OCI-LY1 (cell line): ENCODE data around the gene ARID3B.

ENCODE experiments used
- H2AFZ ChIP-seq: fragments of 200-600 bp; sonication (generic), shearing (Covaris generic); 2 replicates; pipeline ENCODE4 v1.6.0; 2014; ENCODE audit warnings: antibody characterized with exemption, mild to moderate bottlenecking, low read length
- H3F3A ChIP-seq: fragments of 200-600 bp; sonication (generic), shearing (Covaris generic); 2 replicates; pipeline ENCODE4 v1.6.0; 2014; ENCODE audit warnings: mild to moderate bottlenecking, antibody characterized with exemption, low read length, moderate library complexity; ENCODE audit not compliant: insufficient read depth
- H3K27ac ChIP-seq: fragments of 200-600 bp; sonication (generic); 2 replicates; pipeline ENCODE4 v1.5.1; 2014; ENCODE audit warnings: low read length, mixed run types, mild to moderate bottlenecking, low read depth; ENCODE audit not compliant: poor library complexity, severe bottlenecking
- H3K27me3 ChIP-seq: fragments of 200-600 bp; sonication (generic); 2 replicates; pipeline ENCODE4 v1.6.0; 2014; ENCODE audit warnings: antibody characterized with exemption, mild to moderate bottlenecking, low read length, moderate library complexity; ENCODE audit not compliant: insufficient read depth
- H3K36me3 ChIP-seq: fragments of 200-600 bp; sonication (generic); 2 replicates; pipeline ENCODE4 v1.6.1; 2014; ENCODE audit warnings: mild to moderate bottlenecking, antibody characterized with exemption, low read length, moderate library complexity, mixed read lengths; ENCODE audit not compliant: insufficient read depth
- H3K4me1 ChIP-seq: fragments of 200-600 bp; sonication (generic); 2 replicates; pipeline ENCODE4 v1.5.1; 2014; ENCODE audit warnings: mild to moderate bottlenecking, low read length, moderate library complexity; ENCODE audit not compliant: insufficient read depth, severe bottlenecking
- H3K4me2 ChIP-seq: fragments of 200-600 bp; sonication (generic), shearing (Covaris generic); 2 replicates; pipeline ENCODE4 v1.6.1; 2014; ENCODE audit warnings: low read length
- H3K4me3 ChIP-seq: fragments of 200-600 bp; sonication (generic); 2 replicates; pipeline ENCODE4 v1.5.1; 2014; ENCODE audit warnings: low read length, low read depth, mild to moderate bottlenecking, mixed read lengths; ENCODE audit not compliant: poor library complexity, severe bottlenecking
- H3K79me2 ChIP-seq: fragments of 200-600 bp; shearing (Covaris generic); 2 replicates; pipeline ENCODE4 v1.6.1; 2016; ENCODE audit warnings: mixed run types, low read length, mixed read lengths; ENCODE audit not compliant: insufficient read depth
- H3K9ac ChIP-seq: fragments of 200-600 bp; sonication (generic), shearing (Covaris generic); 2 replicates; pipeline ENCODE4 v1.6.1; 2014; ENCODE audit warnings: mild to moderate bottlenecking, low read length, mixed read lengths
- H3K9me2 ChIP-seq: fragments of 200-600 bp; sonication (generic), shearing (Covaris generic); 2 replicates; pipeline ENCODE4 v1.6.1; 2014; ENCODE audit warnings: low read depth, mild to moderate bottlenecking, low read length, mixed read lengths
- H3K9me3 ChIP-seq: fragments of 200-600 bp; shearing (Covaris generic); 2 replicates; pipeline ENCODE4 v1.6.1; 2014; ENCODE audit warnings: low read length, mixed read lengths
- H4K20me1 ChIP-seq: fragments of 200-600 bp; sonication (generic), shearing (Covaris generic); 2 replicates; pipeline ENCODE4 v1.6.0; 2016; ENCODE audit warnings: mild to moderate bottlenecking, low read length; ENCODE audit not compliant: insufficient read depth
- EZH2 ChIP-seq: fragments of 200-600 bp; sonication (generic), shearing (Covaris generic); IDR thresholded peaks from 2 replicates; pipeline ENCODE4 v1.8.0; 2017; ENCODE audit warnings: borderline replicate concordance, mixed run types, mild to moderate bottlenecking, antibody characterized with exemption, low read length, moderate library complexity, mixed read lengths
- TF ChIP-seq, protein P1 (sequence below): fragments of 200-600 bp; sonication (generic), shearing (Covaris generic); IDR thresholded peaks from 2 replicates; pipeline ENCODE4 v1.5.1; 2017; ENCODE audit warnings: mild to moderate bottlenecking, antibody characterized with exemption, low read length, moderate library complexity, mixed read lengths

The ARID3B gene

GRCh38 chr15:74603789-74604705 lies 63.0 kb downstream of the ARID3B start:
- Histone ChIP-seq H3K4me3 (no peak overlapping the region), H4K20me1 (no peaks in the 10 kb centered on the region), H3K4me1 (no peaks in the 10 kb centered on the region), H3K27me3 (no peaks in the 10 kb centered on the region), H3K9ac (no peak overlapping the region), H3K9me2 (no peaks in the 10 kb centered on the region), H3K4me2 (no peak overlapping the region), H3F3A (no peaks in the 10 kb centered on the region), H3K36me3 (no peaks in the 10 kb centered on the region), H2AFZ (no peak overlapping the region), H3K9me3 (no peaks in the 10 kb centered on the region), H3K27ac (no peak overlapping the region), H3K79me2 (no peaks in the 10 kb centered on the region)
- no peak for TF ChIP-seq EZH2
- TF ChIP-seq, protein P1, sequence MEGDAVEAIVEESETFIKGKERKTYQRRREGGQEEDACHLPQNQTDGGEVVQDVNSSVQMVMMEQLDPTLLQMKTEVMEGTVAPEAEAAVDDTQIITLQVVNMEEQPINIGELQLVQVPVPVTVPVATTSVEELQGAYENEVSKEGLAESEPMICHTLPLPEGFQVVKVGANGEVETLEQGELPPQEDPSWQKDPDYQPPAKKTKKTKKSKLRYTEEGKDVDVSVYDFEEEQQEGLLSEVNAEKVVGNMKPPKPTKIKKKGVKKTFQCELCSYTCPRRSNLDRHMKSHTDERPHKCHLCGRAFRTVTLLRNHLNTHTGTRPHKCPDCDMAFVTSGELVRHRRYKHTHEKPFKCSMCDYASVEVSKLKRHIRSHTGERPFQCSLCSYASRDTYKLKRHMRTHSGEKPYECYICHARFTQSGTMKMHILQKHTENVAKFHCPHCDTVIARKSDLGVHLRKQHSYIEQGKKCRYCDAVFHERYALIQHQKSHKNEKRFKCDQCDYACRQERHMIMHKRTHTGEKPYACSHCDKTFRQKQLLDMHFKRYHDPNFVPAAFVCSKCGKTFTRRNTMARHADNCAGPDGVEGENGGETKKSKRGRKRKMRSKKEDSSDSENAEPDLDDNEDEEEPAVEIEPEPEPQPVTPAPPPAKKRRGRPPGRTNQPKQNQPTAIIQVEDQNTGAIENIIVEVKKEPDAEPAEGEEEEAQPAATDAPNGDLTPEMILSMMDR = no peak

- H3K36me3 ChIP-seq = no peaks in the 10 kb centered on the region
- no peaks in the 10 kb centered on the region for H4K20me1 ChIP-seq
- H3F3A ChIP-seq = no peaks in the 10 kb centered on the region
- TF ChIP-seq, protein P1 = no peak
- no peak for TF ChIP-seq EZH2
- no peaks in the 10 kb centered on the region for H3K79me2 ChIP-seq
- no peaks in the 10 kb centered on the region for H3K4me1 ChIP-seq
- no peak overlapping the region for H3K4me2 ChIP-seq
- no peak overlapping the region for H3K4me3 ChIP-seq
- no peaks in the 10 kb centered on the region for H3K9me2 ChIP-seq
- H3K27me3 ChIP-seq = no peaks in the 10 kb centered on the region
- no peak overlapping the region for H3K27ac ChIP-seq
- H2AFZ ChIP-seq = no peak overlapping the region
- no peak overlapping the region for H3K9ac ChIP-seq
- no peaks in the 10 kb centered on the region for H3K9me3 ChIP-seq
Observed at GRCh38 chr15:74604983-74605794, 64.2 kb downstream of the ARID3B start.

DNA sequence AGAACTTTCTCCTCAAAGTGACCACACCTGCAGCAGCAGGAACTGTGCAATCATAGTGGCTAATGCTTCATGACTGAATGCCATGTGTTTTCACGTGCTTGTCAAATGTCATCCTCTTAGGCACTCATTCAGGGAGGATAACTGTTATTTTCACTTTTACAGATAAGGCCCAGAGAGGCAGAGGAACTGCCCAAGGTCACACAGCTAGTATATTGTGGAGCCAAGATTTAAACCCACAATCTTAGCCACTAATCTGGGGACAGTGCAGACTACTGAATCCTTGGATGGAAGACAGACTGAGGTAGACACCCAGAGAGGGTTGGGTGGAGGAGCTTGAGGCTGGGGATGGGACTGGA lies 64.8 kb downstream of the ARID3B start:
- Histone ChIP-seq H3K27ac (no peak overlapping the region), H3K27me3 (no peaks in the 10 kb centered on the region), H3K9me2 (no peaks in the 10 kb centered on the region), H3K36me3 (no peaks in the 10 kb centered on the region), H3K9ac (no peak overlapping the region), H3K4me1 (no peaks in the 10 kb centered on the region), H3K4me3 (no peak overlapping the region), H2AFZ (no peak overlapping the region), H3K4me2 (no peak overlapping the region), H4K20me1 (no peaks in the 10 kb centered on the region), H3K9me3 (no peaks in the 10 kb centered on the region), H3F3A (no peaks in the 10 kb centered on the region), H3K79me2 (no peaks in the 10 kb centered on the region)
- no peak for TF ChIP-seq EZH2
- TF ChIP-seq, protein P1 = no peak
